Neuronal stem cell (in vitro differentiated cells): Measurements from ENCODE around the gene ARHGAP42.

Source experiments
- DNase-seq: peaks from one replicate; pipeline ENCODE4 v3.0.0-alpha.2; 2013; ENCODE audit warnings: low spot score
- H2AFZ ChIP-seq: one replicate; pipeline ENCODE4 v1.6.1; 2013; ENCODE audit warnings: mild to moderate bottlenecking, low read length, inconsistent platforms
- H2AK5ac ChIP-seq: 2 replicates; pipeline ENCODE4 v1.6.1; 2013; ENCODE audit warnings: low read depth, mild to moderate bottlenecking, inconsistent platforms, low read length, moderate library complexity, mixed read lengths
- H2BK120ac ChIP-seq: 2 replicates; pipeline ENCODE4 v1.6.1; 2013; ENCODE audit warnings: low read depth, mild to moderate bottlenecking, inconsistent platforms, low read length, moderate library complexity, mixed read lengths
- H2BK12ac ChIP-seq: one replicate; pipeline ENCODE4 v1.6.1; 2013; ENCODE audit warnings: low read length, inconsistent platforms
- H2BK15ac ChIP-seq: 2 replicates; pipeline ENCODE4 v1.6.1; 2013; ENCODE audit warnings: mild to moderate bottlenecking, low read length, inconsistent platforms, mixed read lengths
- H2BK5ac ChIP-seq: one replicate; pipeline ENCODE4 v1.6.1; 2013; ENCODE audit warnings: inconsistent platforms, mild to moderate bottlenecking, low read length, moderate library complexity
- H3K14ac ChIP-seq: one replicate; pipeline ENCODE4 v1.6.1; 2013; ENCODE audit warnings: low read length, inconsistent platforms
- H3K18ac ChIP-seq: 2 replicates; pipeline ENCODE4 v1.6.1; 2013; ENCODE audit warnings: low read length, inconsistent platforms
- H3K23ac ChIP-seq: 2 replicates; pipeline ENCODE4 v1.6.1; 2013; ENCODE audit warnings: low read depth, mild to moderate bottlenecking, mixed read lengths, low read length, inconsistent platforms; ENCODE audit not compliant: poor library complexity
- H3K27ac ChIP-seq: replicated peaks from 3 replicates; pipeline ENCODE4 v1.5.1; 2013; ENCODE audit warnings: low read length, inconsistent platforms
- H3K27me3 ChIP-seq, 3 experiments: 2 replicates each; pipeline ENCODE4 v1.6.1; 2013; ENCODE audit warnings: low read length in 3 of 3, mild to moderate bottlenecking in 2 of 3, inconsistent platforms in 1 of 3, low read depth in 1 of 3, mixed read lengths in 1 of 3, moderate library complexity in 1 of 3; ENCODE audit not compliant: control insufficient read depth in 3 of 3, insufficient read depth in 3 of 3
- H3K36me3 ChIP-seq, 2 donors: replicated peaks in 1 of 2; 2 replicates each; pipeline ENCODE4 v1.6.1; 2013; ENCODE audit warnings: low read length in 2 of 2; ENCODE audit not compliant: control insufficient read depth in 2 of 2, insufficient read depth in 2 of 2
- H3K4ac ChIP-seq: 2 replicates; pipeline ENCODE4 v1.6.1; 2013; ENCODE audit warnings: inconsistent platforms, mild to moderate bottlenecking, low read length, moderate library complexity
- H3K4me1 ChIP-seq, 2 donors: 1 replicate in 1 of 2; 2 replicates in 1 of 2; pipeline ENCODE4 v1.6.1; 2013; ENCODE audit warnings: low read length in 2 of 2, low read depth in 1 of 2; ENCODE audit not compliant: control insufficient read depth in 2 of 2, insufficient read depth in 1 of 2
- H3K4me2 ChIP-seq: one replicate; pipeline ENCODE4 v1.6.1; 2013; ENCODE audit warnings: mild to moderate bottlenecking, low read length, inconsistent platforms; ENCODE audit not compliant: insufficient read depth, poor library complexity, severe bottlenecking
- H3K4me3 ChIP-seq, 2 donors: 2 replicates each; pipeline ENCODE4 v1.5.1; 2013; ENCODE audit warnings: low read length in 2 of 2, mild to moderate bottlenecking in 2 of 2, inconsistent platforms in 1 of 2, moderate library complexity in 1 of 2
- H3K79me1 ChIP-seq: one replicate; pipeline ENCODE4 v1.6.1; 2013; ENCODE audit warnings: low read depth, mild to moderate bottlenecking, inconsistent platforms, low read length, moderate library complexity
- H3K9ac ChIP-seq: one replicate; pipeline ENCODE4 v1.6.1; 2013; ENCODE audit warnings: mild to moderate bottlenecking, low read depth, low read length, inconsistent platforms; ENCODE audit not compliant: poor library complexity
- H3K9me3 ChIP-seq, 2 donors: replicated peaks in 1 of 2; 2 replicates each; pipeline versions ENCODE3 to v1.6.1; 2013; ENCODE audit warnings: low read length in 2 of 2, mild to moderate bottlenecking in 2 of 2, inconsistent platforms in 1 of 2, low read depth in 1 of 2, mixed read lengths in 1 of 2, moderate library complexity in 1 of 2; ENCODE audit not compliant: control insufficient read depth in 2 of 2, insufficient read depth in 1 of 2
- H4K8ac ChIP-seq: one replicate; pipeline ENCODE4 v1.6.1; 2013; ENCODE audit warnings: low read depth, mild to moderate bottlenecking, inconsistent platforms, low read length, moderate library complexity
- H4K91ac ChIP-seq: one replicate; pipeline ENCODE4 v1.6.1; 2013; ENCODE audit warnings: low read length, low read depth, mild to moderate bottlenecking, inconsistent platforms; ENCODE audit not compliant: poor library complexity
- WGBS, 2 donors: extraction: QIAGEN DNeasy Blood & Tissue Kit; methylation state at CpG; one replicate each; pipeline ENCODE4 v1.1.7; 2013; ENCODE audit warnings: missing lambda C conversion rate in 2 of 2, mixed read lengths in 1 of 2; ENCODE audit not compliant: insufficient read length in 2 of 2, insufficient replicate concordance in 1 of 2; ENCODE audit errors: extremely low coverage in 2 of 2; 5-methylcytosine and 5-hydroxymethylcytosine counted together

Gene ARHGAP42

GRCh38 chr11:100863080-100863581, 176.0 kb downstream of the ARHGAP42 start:
- Histone ChIP-seq H3K4me2 (no peak overlapping the region), H2BK15ac (no peak overlapping the region), H3K18ac (no peak overlapping the region), H2BK120ac (no peak overlapping the region), H3K4me3 (no peak overlapping the region), H4K8ac (no peak overlapping the region), H4K91ac (no peak overlapping the region), H2AFZ (no peak overlapping the region), H3K4ac (no peak overlapping the region), H2AK5ac (no peak overlapping the region), H2BK12ac (no peak overlapping the region), H3K4me1 (peaks cover 3 to 9% of the 10 kb centered on the region in 2 donors), H3K9ac (no peak overlapping the region), H3K36me3 (no peaks in the 10 kb centered on the region), H3K27ac (peak overlapping the region; percentile 39), H3K79me1 (no peaks in the 10 kb centered on the region), H3K14ac (no peak overlapping the region), H3K23ac (no peak overlapping the region), H3K9me3 (no peaks in the 10 kb centered on the region), H2BK5ac (no peak overlapping the region), H3K27me3 (no peaks in the 10 kb centered on the region)
- DNase-seq = peak; percentile 8
- WGBS, 2 donors = no CpG with 5 or more reads among the region's 2 CpGs

GRCh38 chr11:100865443-100866065, 178.5 kb downstream of the ARHGAP42 start:
- Histone ChIP-seq H2BK120ac (no peak overlapping the region), H2AFZ (no peak overlapping the region), H3K4me1 (peaks cover 3 to 8% of the 10 kb centered on the region in 2 donors), H3K14ac (no peak overlapping the region), H3K79me1 (no peaks in the 10 kb centered on the region), H3K18ac (no peak overlapping the region), H3K9me3 (no peaks in the 10 kb centered on the region), H3K4me3 (no peak overlapping the region), H2BK15ac (no peak overlapping the region), H4K91ac (no peak overlapping the region), H3K27me3 (no peaks in the 10 kb centered on the region), H3K4ac (no peak overlapping the region), H3K36me3 (no peaks in the 10 kb centered on the region), H3K23ac (no peak overlapping the region), H3K4me2 (no peak overlapping the region), H3K9ac (no peak overlapping the region), H2BK12ac (no peak overlapping the region), H3K27ac (no peak overlapping the region), H4K8ac (no peak overlapping the region), H2AK5ac (no peak overlapping the region), H2BK5ac (no peak overlapping the region)
- WGBS, 2 donors = no CpG with 5 or more reads among the region's 4 CpGs
- no peak for DNase-seq

DNA sequence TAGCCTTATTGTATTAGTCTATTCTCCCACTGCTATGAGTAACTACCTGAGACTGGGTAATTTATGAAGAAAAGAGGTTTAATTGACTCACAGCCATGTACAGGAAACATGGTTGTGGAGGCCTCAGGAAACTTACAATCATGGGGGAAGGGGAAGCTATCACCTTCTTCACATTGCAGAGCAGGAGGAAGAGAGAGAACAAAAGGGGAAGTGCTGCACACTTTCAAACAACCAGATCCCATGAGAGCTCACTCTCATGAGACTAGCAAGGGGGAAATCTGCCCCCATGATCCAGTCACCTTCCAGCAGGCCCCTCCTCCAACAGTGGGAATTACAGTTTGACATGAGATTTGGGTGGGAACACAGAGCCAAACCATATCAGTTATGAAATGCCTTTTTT, 179.4 kb downstream of the ARHGAP42 start:
- Histone ChIP-seq H2AK5ac (no peak overlapping the region), H2AFZ (no peak overlapping the region), H3K4me2 (no peak overlapping the region), H3K27me3 (no peaks in the 10 kb centered on the region), H3K9ac (no peak overlapping the region), H2BK120ac (no peak overlapping the region), H3K36me3 (no peaks in the 10 kb centered on the region), H4K91ac (no peak overlapping the region), H3K14ac (no peak overlapping the region), H2BK5ac (no peak overlapping the region), H3K4me3 (no peak overlapping the region), H3K4me1 (peaks cover 3 to 8% of the 10 kb centered on the region in 2 donors), H3K23ac (no peak overlapping the region), H3K4ac (no peak overlapping the region), H2BK12ac (no peak overlapping the region), H3K9me3 (no peaks in the 10 kb centered on the region), H3K79me1 (no peaks in the 10 kb centered on the region), H4K8ac (no peak overlapping the region), H3K27ac (no peak overlapping the region), H2BK15ac (no peak overlapping the region), H3K18ac (no peak overlapping the region)
- DNase-seq = no peak

DNA sequence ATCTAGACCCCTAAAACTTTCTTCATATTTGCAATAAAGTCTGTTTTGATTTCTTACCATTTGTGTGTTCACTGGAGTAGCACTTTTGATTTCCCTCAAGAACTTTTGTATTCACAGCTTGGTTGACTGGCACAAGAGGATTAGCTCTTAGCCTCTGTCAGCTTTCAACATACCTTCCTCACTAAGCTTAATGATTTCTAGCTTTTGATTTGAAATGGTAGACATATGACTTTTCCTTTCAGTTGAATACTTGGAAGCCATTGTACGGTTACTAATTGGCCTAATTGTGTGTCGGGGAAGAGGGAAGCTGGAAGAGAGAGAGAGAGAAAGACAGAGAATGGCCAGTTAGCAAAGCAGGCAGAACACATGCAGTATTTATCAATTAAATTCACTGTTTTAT, 180.5 kb downstream of the ARHGAP42 start:
- Histone ChIP-seq H2BK15ac (no peak overlapping the region), H2BK120ac (no peak overlapping the region), H3K4me1 (peaks cover 3 to 8% of the 10 kb centered on the region in 2 donors), H3K14ac (no peak overlapping the region), H3K4me3 (no peak overlapping the region), H3K23ac (no peak overlapping the region), H3K9me3 (no peaks in the 10 kb centered on the region), H2AFZ (no peak overlapping the region), H2AK5ac (no peak overlapping the region), H3K27me3 (no peaks in the 10 kb centered on the region), H2BK5ac (no peak overlapping the region), H3K4me2 (no peak overlapping the region), H3K27ac (peak overlapping the region; percentile 75), H3K36me3 (no peaks in the 10 kb centered on the region), H3K4ac (no peak overlapping the region), H3K79me1 (no peaks in the 10 kb centered on the region), H3K18ac (no peak overlapping the region), H4K8ac (no peak overlapping the region), H4K91ac (no peak overlapping the region), H2BK12ac (no peak overlapping the region), H3K9ac (no peak overlapping the region)
- WGBS, 2 donors = no CpG with 5 or more reads among the region's 2 CpGs
- DNase-seq = peak; percentile 37
